Measurements from ENCODE around the gene LAMA2. TPM values are rescaled to one million over a fixed set of nuclear protein-coding genes. Genes with fewer than 3 reads are reported as not detected.

The LAMA2 gene
- total RNA-seq, 4 donors from 2014 or later: 23.4 to 80.8 (median 28.2) TPM

GRCh38 chr6:129476248-129476564, 593.3 kb downstream of the LAMA2 start:
- intact Hi-C loops (cut with DNase I; ENCODE audit: low total_unique reads): no loop called here
- WGBS, 2 donors: 82 to 87% methylated on average over 4 of the region's 4 CpGs
- TF ChIP-seq CTCF (IDR thresholded peaks at IDR 0.05) (no peak), POLR2A (IDR thresholded peaks at IDR 0.05) (no peak)
- DNase-seq (ENCODE audit: low spot score in 2 of 2): no peak
- no peak overlapping the region for H3K4me3 ChIP-seq (ENCODE audit: low read depth, poor library complexity, severe bottlenecking)

- 57 to 73% methylated on average over 4 of the region's 4 CpGs for WGBS, 2 donors
- TF ChIP-seq CTCF (IDR thresholded peaks at IDR 0.05): no peak
- no peak for TF ChIP-seq POLR2A (IDR thresholded peaks at IDR 0.05)
- intact Hi-C loops (cut with DNase I; ENCODE audit: low total_unique reads): no loop called here
- no peak overlapping the region for H3K4me3 ChIP-seq (ENCODE audit: low read depth, poor library complexity, severe bottlenecking)
- DNase-seq (ENCODE audit: low spot score in 2 of 2): no peak
Observed at GRCh38 chr6:129476810-129477209, 593.9 kb downstream of the LAMA2 start.

- intact Hi-C loops (cut with DNase I; ENCODE audit: low total_unique reads): no loop called here
- no peak for DNase-seq (ENCODE audit: low spot score in 2 of 2)
- no peak overlapping the region for H3K4me3 ChIP-seq (ENCODE audit: low read depth, poor library complexity, severe bottlenecking)
- WGBS, 2 donors: 84 to 86% methylated on average over 4 of the region's 4 CpGs
- no peak for TF ChIP-seq CTCF (IDR thresholded peaks at IDR 0.05)
- no peak for TF ChIP-seq POLR2A (IDR thresholded peaks at IDR 0.05)
Observed at GRCh38 chr6:129478379-129478778, 595.4 kb downstream of the LAMA2 start.

GRCh38 chr6:129481706-129482105, 598.8 kb downstream of the LAMA2 start:
- TF ChIP-seq CTCF (IDR thresholded peaks at IDR 0.05) (no peak), POLR2A (IDR thresholded peaks at IDR 0.05) (no peak)
- WGBS, 2 donors: 86 to 94% methylated on average over 4 of the region's 4 CpGs
- no peak for DNase-seq (ENCODE audit: low spot score in 2 of 2)
- no peak overlapping the region for H3K4me3 ChIP-seq (ENCODE audit: low read depth, poor library complexity, severe bottlenecking)
- intact Hi-C loops (cut with DNase I; ENCODE audit: low total_unique reads): no loop called here

- no peak for DNase-seq (ENCODE audit: low spot score in 2 of 2)
- TF ChIP-seq CTCF (IDR thresholded peaks at IDR 0.05) (no peak), POLR2A (IDR thresholded peaks at IDR 0.05) (no peak)
- WGBS, 2 donors: 68 to 81% methylated on average over 2 of the region's 2 CpGs
- intact Hi-C loops (cut with DNase I; ENCODE audit: low total_unique reads): no loop called here
- no peak overlapping the region for H3K4me3 ChIP-seq (ENCODE audit: low read depth, poor library complexity, severe bottlenecking)
Observed at GRCh38 chr6:129485746-129486145, 602.8 kb downstream of the LAMA2 start.

GRCh38 chr6:129486327-129486726, 603.4 kb downstream of the LAMA2 start:
- intact Hi-C loops (cut with DNase I; ENCODE audit: low total_unique reads): no loop called here
- no peak overlapping the region for H3K4me3 ChIP-seq (ENCODE audit: low read depth, poor library complexity, severe bottlenecking)
- no peak for TF ChIP-seq CTCF (IDR thresholded peaks at IDR 0.05)
- TF ChIP-seq POLR2A (IDR thresholded peaks at IDR 0.05): no peak
- 69 to 72% methylated on average over 8 of the region's 8 CpGs for WGBS, 2 donors
- DNase-seq (ENCODE audit: low spot score in 2 of 2): no peak
